Hematopoietic multipotent progenitor cell treated with erythropoietin and hydrocortisone succinate and interleukin-3 and kit ligand, for 6 days (in vitro differentiated cells): Measurements from ENCODE around the gene SCYGR1.
"Not testable (repeated sequence)": the region's sequence is repeated elsewhere in the genome, so short reads cannot be mapped to it uniquely, and the experiment has no call there.

Experiments
- DNase-seq: peaks from one replicate; pipeline ENCODE4 v3.0.0-alpha.2; 2015

Gene SCYGR1

GRCh38 chr2:227402321-227402720 lies 14.6 kb upstream of the SCYGR1 start:
- no peak for DNase-seq

- no peak for DNase-seq
Observed at GRCh38 chr2:227401550-227401949, 13.8 kb upstream of the SCYGR1 start.

DNA sequence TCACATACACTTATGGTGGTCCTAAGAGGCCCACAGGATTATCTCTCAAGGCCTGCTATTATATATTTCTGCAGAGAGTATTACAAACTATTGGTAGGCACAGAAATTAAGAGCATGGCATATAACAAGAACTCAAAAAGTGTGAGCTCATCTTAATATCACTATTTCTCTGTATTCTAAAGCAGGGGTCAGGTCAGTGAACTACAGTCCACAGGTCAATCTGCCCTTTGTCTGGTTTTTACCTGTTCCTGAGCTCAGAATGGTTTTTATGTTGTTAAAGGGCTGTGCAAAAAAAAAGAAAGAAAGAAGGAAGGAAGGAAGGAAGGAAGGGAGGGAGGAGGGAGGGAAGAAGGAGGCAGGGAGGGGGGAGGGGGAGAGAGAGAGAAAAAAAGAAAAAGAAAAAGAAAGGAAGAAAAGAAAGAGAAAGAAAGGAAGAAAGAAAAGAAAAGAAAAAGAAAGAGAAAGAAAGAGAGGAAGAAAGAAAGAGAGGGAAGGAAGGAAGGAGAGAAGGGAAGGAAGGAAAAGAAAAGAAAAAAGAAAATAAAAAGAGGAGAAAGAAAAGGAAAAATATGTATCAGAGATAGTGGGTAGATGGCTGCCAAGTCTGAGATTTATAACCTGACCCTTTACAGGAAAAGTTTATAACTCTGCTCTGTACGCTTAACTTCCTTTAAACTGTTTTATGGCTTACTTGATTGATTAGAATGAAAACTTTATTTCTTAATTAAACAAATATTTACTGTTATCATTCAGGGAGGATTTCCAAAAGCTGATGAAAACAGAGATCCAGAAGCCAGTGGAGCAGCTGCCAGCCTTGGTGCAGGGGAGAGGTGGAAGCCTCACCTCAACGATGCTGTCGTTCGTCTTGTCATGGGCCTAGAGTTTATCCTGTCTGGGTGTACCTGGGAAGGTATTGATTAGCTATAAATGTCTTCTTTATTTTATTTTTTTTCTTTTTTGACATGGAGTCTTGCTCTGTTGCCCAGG lies 11.2 kb upstream of the SCYGR1 start:
- no peak for DNase-seq

GRCh38 chr2:227397562-227397961 lies 9.8 kb upstream of the SCYGR1 start:
- no peak for DNase-seq

- DNase-seq = no peak
Observed at GRCh38 chr2:227395556-227395955, 7.8 kb upstream of the SCYGR1 start.

GRCh38 chr2:227394401-227394800 lies 6.7 kb upstream of the SCYGR1 start:
- DNase-seq = peak; percentile 21

GRCh38 chr2:227390468-227391256 lies 2.9 kb upstream of the SCYGR1 start:
- no peak for DNase-seq

GRCh38 chr2:227389661-227390060 lies 1.9 kb upstream of the SCYGR1 start:
- DNase-seq = no peak

GRCh38 chr2:227389231-227389630 lies 1.5 kb upstream of the SCYGR1 start:
- no peak for DNase-seq

GRCh38 chr2:227388537-227389011 lies 825 bp upstream of the SCYGR1 start:
- no peak for DNase-seq

- no peak for DNase-seq
Observed at GRCh38 chr2:227386630-227387029, 1.1 kb downstream of the SCYGR1 start.

- no peak for DNase-seq
Observed at GRCh38 chr2:227383686-227384085, 4.1 kb downstream of the SCYGR1 start.

- not testable (repeated sequence) for DNase-seq
Observed at GRCh38 chr2:227382241-227382835, 5.4 kb downstream of the SCYGR1 start.

DNA sequence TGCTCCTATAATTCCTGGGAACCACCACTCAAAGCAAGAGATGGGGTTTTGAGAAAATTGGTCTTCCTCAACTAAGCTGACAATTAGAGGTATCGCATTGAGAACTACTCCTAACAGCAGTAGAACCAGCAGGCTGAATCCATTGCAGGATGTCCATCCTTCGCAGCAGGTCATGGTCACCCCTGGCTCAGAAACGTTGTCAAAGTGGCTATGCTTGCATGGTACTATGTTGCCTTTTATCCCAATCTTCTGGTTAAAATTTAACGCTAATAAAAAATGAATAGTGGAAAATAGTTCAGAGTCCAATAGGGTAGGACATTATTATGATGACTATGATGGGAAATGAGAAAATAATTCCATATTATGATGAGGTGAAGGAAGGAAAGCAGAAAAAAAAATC lies 8.7 kb downstream of the SCYGR1 start, which contains the start of gene TM4SF20:
TM4SF20 (minus strand) TSS at position 212 of the 400 bp plus-strand sequence; CDS start at position 174, 38 bp downstream.
- no peak for DNase-seq

- DNase-seq = no peak
Observed at GRCh38 chr2:227378371-227378782, 9.4 kb downstream of the SCYGR1 start.

DNA sequence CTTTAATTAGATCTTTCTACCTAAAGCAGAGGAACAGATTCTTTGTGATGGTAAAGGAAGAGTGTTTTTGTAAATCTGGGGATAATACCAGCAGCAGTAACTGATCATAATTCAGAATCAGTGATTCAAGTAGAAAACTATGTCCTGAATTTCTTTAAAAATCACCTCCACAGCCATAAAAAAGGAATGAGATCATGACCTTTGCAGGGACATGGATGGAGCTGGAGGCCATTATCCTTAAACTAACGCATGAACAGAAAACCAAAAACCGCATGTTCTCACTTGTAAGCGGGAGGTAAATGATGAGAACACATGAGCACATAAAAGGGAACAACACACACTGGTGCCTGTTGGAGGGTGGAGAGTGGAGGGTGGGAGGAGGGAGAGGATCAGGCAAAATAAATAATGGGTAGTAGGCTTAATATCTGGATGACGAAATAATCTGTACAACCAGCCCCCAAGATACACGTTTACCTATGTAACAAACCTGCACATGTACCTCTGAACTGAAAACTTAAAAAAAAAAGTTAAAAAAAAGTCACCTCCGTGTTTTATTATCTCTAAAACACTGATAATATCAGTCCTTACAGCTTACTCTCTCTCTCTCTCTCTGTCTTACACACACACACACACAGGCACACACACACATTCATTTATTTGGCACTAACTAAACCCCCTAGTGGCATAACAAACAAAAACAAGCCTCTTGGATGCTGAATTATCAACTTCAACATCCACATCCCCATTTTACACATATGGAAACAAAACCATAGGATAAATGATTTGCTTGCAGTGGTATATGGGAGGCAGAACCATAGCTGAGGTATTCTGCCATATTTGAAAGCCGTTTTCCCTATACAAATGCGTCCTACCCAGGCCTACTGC lies 10.0 kb downstream of the SCYGR1 start:
- peak; percentile 24 for DNase-seq

DNA sequence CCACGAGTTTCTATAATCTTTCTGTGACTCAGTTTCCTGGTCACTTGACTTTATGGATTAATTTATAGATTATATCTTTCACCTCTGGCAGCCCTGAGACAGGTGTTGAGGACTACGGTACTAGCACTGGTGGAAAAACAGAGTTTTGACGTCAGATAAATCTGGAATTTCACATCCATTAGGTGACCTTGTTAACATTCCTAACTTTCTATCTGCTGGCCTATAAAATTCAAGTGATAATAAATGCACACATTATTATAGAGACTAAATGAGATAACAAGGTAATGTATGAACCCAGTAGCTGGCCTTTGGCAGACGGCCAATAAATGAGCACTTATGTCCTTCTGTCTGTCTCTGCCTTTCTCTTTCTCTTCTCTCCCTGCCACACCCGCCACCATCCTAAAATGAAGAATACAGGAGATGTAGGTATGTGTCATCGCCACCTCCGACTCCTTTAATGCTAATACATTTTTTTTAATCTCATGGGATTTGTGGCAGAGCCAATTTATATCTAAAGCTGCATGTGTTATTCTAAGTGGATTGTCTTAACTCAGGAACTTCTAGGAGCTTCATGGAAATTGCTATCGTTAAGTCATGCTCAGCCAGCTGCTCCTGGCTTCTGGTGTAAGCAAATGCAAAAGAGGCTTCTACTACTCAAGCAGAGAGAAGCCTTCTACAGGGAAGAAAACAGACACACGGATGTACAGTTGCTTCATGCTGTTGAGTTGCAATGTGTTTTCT lies 10.9 kb downstream of the SCYGR1 start:
- DNase-seq = peak; percentile 40

DNA sequence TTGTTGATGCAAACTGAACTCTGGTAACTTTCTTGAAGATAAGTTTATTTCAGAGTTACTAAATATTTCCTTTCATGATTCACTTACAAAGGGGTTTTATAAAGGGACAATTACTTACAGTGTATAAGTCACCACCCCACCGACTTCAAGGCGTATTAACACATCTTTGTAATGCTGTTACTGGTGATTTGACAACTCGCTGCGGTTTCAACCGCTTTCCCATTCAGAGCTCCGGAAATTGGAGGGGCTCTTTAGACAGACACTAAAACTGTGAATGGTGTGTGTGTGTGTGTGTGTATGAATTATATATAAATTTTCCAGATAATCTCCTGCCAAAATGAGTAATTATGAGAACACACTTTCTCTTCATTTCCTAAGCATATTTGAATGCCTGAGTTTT lies 13.6 kb downstream of the SCYGR1 start:
- DNase-seq = peak; percentile 53

GRCh38 chr2:227373389-227373788 lies 14.4 kb downstream of the SCYGR1 start:
- DNase-seq = no peak

GRCh38 chr2:227370791-227371312 lies 16.9 kb downstream of the SCYGR1 start:
- DNase-seq = no peak

DNA sequence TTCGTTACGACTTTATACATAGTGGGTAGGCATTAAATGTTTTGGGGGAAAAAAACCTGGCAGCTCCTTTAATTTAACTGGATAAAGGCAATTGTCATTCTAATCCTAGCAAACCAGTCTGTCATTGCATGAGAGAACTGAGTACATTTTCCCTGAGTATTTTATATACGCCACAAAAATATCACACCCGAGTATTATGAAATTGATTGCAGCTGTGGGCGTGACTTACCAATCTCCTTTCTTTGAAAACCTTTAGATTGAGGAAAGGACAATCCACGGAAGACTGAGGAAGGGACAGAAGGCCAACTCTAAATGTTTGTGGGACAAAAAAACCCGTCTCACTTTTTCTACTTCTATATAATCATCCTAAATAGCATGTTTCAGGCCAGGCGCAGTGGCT lies 17.7 kb downstream of the SCYGR1 start:
- no peak for DNase-seq
